Lung (tissue), 12 donors: ENCODE results near the gene TMCO4. TPM values are rescaled to one million over a fixed set of nuclear protein-coding genes. Genes with fewer than 3 reads are reported as not detected.
"Not testable (repeated sequence)": the region's sequence is repeated elsewhere in the genome, so short reads cannot be mapped to it uniquely, and the experiment has no call there.

Experiments used
- ATAC-seq: fragments of 200-7000 bp; cut with Tn5 transposase; one replicate; pipeline ENCODE4 v1.9.1; 2020; ENCODE audit warnings: moderate number of reproducible peaks; ENCODE audit not compliant: insufficient read depth, low FRiP score
- DNase-seq, 3 donors: peaks; one replicate each; pipeline ENCODE4 v3.0.0-alpha.2; 2013 to 2017
- H3K27ac ChIP-seq, 2 donors: one replicate each; pipeline ENCODE4 v1.5.1; 2013; ENCODE audit warnings: mild to moderate bottlenecking in 2 of 2, moderate library complexity in 2 of 2, control low read depth in 1 of 2, inconsistent platforms in 1 of 2, low read depth in 1 of 2, low read length in 1 of 2
- H3K27me3 ChIP-seq, 3 donors: one replicate each; pipeline ENCODE4 v1.5.1; 2013; ENCODE audit warnings: low read length in 2 of 3; ENCODE audit not compliant: control insufficient read depth in 3 of 3, insufficient read depth in 3 of 3
- H3K36me3 ChIP-seq, 4 donors: one replicate each; pipeline ENCODE4 v1.5.1; 2013; ENCODE audit warnings: low read length in 4 of 4, mild to moderate bottlenecking in 1 of 4, moderate library complexity in 1 of 4; ENCODE audit not compliant: control insufficient read depth in 4 of 4, insufficient read depth in 4 of 4
- H3K4me1 ChIP-seq, 5 donors: one replicate each; pipeline ENCODE4 v1.5.1; 2013; ENCODE audit warnings: low read length in 5 of 5, mild to moderate bottlenecking in 2 of 5, moderate library complexity in 1 of 5; ENCODE audit not compliant: control insufficient read depth in 5 of 5, insufficient read depth in 5 of 5
- H3K4me3 ChIP-seq: one replicate; pipeline ENCODE4 v1.5.1; 2013; ENCODE audit warnings: mild to moderate bottlenecking, control low read depth, moderate library complexity
- H3K9ac ChIP-seq, 2 donors: one replicate each; pipeline ENCODE4 v1.5.1; 2013; ENCODE audit warnings: low read length in 2 of 2, control low read depth in 1 of 2; ENCODE audit not compliant: insufficient read depth in 1 of 2
- H3K9me3 ChIP-seq, 4 donors: one replicate each; pipeline ENCODE4 v1.5.1; 2013; ENCODE audit warnings: low read length in 3 of 4, mild to moderate bottlenecking in 1 of 4, moderate library complexity in 1 of 4; ENCODE audit not compliant: control insufficient read depth in 4 of 4, insufficient read depth in 3 of 4
- WGBS, 2 donors: extraction: QIAGEN DNeasy Blood & Tissue Kit; methylation state at CpG; one replicate each; pipeline ENCODE4 v1.1.7; 2013; 5-methylcytosine and 5-hydroxymethylcytosine counted together
- polyA plus RNA-seq, 2 donors: library from polyadenylated mRNA; stranded (reverse); fragments of 200-250 nt; gene quantifications; one replicate each; pipeline ENCODE4 v1.2.1, GENCODE V29; 2013
- total RNA-seq, 2 donors: library from RNA; depleted of rRNA in 1 of 2; stranded (reverse); fragments of >200 nt in 1 of 2; gene quantifications; one replicate each; pipeline ENCODE4 v1.2.1, GENCODE V29; 2014 to 2021
- TF ChIP-seq, protein P1 (sequence below): IDR thresholded peaks from 2 replicates; pipeline ENCODE4 v1.5.1; 2012; ENCODE audit warnings: mild to moderate bottlenecking; ENCODE audit errors: control extremely low read depth, extremely low read depth
- donor health status: control.
- donor health status: control.
- donor health status: Bipolar disorder and iron deficiency.
- donor health status: healthy.
- donor health status: DM: yes; HTN: yes; CAD: no.

The TMCO4 gene
- total and polyA plus RNA-seq, 4 donors, result 14.3 to 27.8 (median 19.5) TPM

DNA sequence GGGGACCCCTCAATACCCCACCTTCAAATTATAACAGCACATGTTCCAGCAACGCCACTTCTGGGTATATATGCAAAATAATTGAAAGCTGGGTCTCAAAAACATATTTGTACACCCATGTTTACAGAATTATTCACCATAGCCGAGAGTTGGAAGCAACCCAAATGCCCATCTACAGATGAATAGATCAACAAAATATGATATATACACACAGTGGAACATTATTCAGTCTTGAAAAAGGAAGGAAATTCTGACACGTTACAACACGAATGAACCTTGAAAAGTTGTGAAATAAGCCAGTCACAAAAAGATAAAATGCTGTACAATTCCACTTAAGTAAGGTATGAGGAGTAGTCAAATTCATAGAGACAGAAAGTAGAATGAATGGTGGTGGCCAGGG, 5.1 kb downstream of the TMCO4 start:
- Histone ChIP-seq H3K9me3 (no peaks in the 10 kb centered on the region), H3K9ac (no peak overlapping the region), H3K27me3 (no peaks in the 10 kb centered on the region), H3K4me1 (peaks cover 0 to 15% (median 3%) of the 10 kb centered on the region in 5 donors), H3K4me3 (no peak overlapping the region), H3K27ac (no peak overlapping the region), H3K36me3 (peaks cover 0 to 8% (median under 1%) of the 10 kb centered on the region in 4 donors)
- TF ChIP-seq, protein P1, sequence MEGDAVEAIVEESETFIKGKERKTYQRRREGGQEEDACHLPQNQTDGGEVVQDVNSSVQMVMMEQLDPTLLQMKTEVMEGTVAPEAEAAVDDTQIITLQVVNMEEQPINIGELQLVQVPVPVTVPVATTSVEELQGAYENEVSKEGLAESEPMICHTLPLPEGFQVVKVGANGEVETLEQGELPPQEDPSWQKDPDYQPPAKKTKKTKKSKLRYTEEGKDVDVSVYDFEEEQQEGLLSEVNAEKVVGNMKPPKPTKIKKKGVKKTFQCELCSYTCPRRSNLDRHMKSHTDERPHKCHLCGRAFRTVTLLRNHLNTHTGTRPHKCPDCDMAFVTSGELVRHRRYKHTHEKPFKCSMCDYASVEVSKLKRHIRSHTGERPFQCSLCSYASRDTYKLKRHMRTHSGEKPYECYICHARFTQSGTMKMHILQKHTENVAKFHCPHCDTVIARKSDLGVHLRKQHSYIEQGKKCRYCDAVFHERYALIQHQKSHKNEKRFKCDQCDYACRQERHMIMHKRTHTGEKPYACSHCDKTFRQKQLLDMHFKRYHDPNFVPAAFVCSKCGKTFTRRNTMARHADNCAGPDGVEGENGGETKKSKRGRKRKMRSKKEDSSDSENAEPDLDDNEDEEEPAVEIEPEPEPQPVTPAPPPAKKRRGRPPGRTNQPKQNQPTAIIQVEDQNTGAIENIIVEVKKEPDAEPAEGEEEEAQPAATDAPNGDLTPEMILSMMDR, result no peak
- 61 to 74% methylated on average over 4 of the region's 4 CpGs for WGBS, 2 donors
- ATAC-seq (no peak), DNase-seq (no peak)

DNA sequence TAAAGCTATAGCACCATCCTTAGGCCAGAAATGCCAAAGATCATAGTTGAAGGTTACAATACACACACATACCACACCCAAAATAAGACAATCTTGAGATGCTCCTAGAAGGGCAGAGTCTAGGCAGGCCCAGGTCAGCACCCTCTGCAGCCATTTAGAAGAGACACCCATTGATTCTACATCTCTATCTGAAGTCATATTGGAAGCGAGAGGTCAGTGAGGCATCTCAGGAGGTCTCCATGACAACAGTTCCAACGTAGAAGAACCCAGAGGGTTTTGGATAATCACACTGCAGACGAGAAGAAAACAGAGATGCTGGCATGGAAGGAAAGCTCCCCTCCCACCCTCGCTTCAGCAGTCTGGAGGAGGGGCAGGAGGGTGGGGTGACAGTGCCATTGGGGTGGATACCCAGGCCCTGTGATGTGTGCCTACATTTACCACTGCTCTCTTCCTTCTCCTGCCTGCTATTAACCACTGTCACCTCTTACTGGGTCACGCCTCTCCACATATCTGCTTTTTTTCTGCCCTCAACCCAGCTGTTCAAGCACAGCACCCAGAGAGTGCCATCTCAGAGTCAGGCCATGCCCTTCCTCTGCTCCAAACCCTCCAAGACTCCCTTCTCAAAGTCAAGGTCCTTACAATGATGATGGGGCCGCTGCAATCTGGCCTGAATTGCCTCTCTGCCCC, 6.2 kb downstream of the TMCO4 start:
- no peak for ATAC-seq
- TF ChIP-seq, protein P1, result no peak

DNA sequence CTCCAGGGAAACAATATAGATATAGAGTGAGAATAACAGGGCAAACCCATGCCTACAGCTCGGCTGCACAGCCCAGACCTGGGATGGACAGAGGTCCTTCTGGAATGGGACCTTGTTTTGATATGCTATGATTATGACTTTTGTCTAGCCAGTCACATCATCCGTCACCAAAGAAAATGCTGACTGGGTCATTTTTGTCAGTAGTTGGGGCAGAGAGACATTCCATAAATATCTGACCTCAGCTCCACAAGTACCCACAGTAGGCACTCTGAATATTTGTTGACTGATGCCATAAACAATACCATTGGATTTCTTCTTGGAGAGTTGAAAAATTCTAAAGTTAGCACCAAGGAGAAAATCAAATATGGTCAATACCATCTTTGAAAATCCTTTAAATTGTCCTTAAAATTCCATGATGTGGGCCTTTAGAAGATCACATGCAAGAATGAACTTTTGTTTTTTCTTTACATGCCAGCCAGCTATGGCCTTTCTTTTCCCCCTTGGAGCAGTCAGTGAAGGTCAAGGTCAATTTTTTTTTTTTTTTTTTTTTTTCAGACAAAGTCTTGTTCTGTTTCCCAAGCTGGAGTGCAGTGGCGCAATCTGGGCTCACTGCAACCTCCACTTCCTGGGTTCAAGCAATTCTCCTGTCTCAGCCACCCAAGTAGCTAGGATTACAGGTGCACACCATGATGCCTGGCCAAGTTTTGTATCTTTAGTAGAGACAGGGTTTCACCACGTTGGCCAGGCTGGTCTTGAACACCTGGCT, 7.3 kb downstream of the TMCO4 start:
- no peak for ATAC-seq
- no peak overlapping the region for H3K27ac ChIP-seq

More for the DNA sequence above, 6.2 kb downstream of the TMCO4 start:
- WGBS, 2 donors, result 86 to 96% methylated on average over 6 of the region's 6 CpGs
- no peak for DNase-seq
- no peak overlapping the region for H3K27ac ChIP-seq
- no peaks in the 10 kb centered on the region for H3K9me3 ChIP-seq
- peaks cover 0 to 8% (median under 1%) of the 10 kb centered on the region in 4 donors for H3K36me3 ChIP-seq
- no peak overlapping the region for H3K4me3 ChIP-seq
- no peaks in the 10 kb centered on the region for H3K27me3 ChIP-seq
- no peak overlapping the region for H3K9ac ChIP-seq
- peaks cover 0 to 6% (median 0%) of the 10 kb centered on the region in 5 donors for H3K4me1 ChIP-seq

DNA sequence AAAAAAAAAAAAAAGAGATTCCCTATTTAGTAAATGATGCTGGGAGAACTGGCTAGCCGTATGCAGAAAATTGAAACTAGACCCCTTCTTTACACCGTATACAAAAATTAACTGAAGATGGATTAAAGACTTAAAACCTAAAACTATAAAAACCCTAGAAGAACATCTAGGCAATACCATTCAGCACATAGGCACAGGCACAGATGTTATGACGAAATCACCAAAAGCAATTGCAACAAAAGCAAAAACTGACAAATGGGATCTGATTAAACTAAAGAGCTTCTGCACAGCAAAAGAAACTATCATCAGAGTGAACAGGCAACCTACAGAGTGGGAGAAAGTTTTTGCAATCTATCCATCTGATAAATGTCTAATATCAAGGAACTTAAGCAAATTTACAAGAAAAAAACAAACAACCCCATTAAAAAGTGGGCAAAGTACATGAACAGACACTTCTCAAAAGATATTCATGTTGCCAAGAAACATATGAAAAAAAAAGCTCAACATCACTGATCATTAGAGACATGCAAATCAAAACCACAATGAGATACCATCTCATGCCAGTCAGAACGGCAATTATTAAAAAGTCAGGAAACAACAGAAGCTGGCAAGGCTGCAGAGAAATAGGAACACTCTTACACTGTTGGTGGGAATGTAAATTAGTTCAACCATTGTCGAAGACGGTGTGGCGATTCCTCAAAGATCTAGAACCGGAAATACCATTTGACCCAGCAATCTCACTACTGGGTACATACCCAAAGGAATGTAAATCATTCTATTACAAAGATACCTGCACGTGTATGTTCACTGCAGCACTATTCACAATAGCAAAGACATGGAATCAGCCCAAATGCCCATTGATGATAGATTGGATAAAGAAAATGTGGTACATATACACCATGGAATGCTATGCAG, 9.4 kb downstream of the TMCO4 start:
- not testable (repeated sequence) for H3K4me3 ChIP-seq, H3K9me3 ChIP-seq, DNase-seq, H3K4me1 ChIP-seq, H3K27ac ChIP-seq, H3K9ac ChIP-seq, ATAC-seq, H3K27me3 ChIP-seq
- peaks cover 0 to 15% (median under 1%) of the 10 kb centered on the region in 4 donors for H3K36me3 ChIP-seq
- WGBS, 2 donors, result 79 to 83% methylated on average over 9 of the region's 9 CpGs

More for the DNA sequence above, 7.3 kb downstream of the TMCO4 start:
- H3K27me3 ChIP-seq, result no peaks in the 10 kb centered on the region
- TF ChIP-seq, protein P1, result no peak
- H3K9ac ChIP-seq, result no peak overlapping the region
- no peaks in the 10 kb centered on the region for H3K9me3 ChIP-seq
- H3K4me3 ChIP-seq, result no peak overlapping the region
- no peaks in the 10 kb centered on the region for H3K4me1 ChIP-seq
- H3K36me3 ChIP-seq, result peaks cover 0 to 8% (median under 1%) of the 10 kb centered on the region in 4 donors
- no peak for DNase-seq
- WGBS, 2 donors, result 84 to 88% methylated on average over 4 of the region's 4 CpGs
